ENCODE results near the gene ATP8A2.

DNA sequence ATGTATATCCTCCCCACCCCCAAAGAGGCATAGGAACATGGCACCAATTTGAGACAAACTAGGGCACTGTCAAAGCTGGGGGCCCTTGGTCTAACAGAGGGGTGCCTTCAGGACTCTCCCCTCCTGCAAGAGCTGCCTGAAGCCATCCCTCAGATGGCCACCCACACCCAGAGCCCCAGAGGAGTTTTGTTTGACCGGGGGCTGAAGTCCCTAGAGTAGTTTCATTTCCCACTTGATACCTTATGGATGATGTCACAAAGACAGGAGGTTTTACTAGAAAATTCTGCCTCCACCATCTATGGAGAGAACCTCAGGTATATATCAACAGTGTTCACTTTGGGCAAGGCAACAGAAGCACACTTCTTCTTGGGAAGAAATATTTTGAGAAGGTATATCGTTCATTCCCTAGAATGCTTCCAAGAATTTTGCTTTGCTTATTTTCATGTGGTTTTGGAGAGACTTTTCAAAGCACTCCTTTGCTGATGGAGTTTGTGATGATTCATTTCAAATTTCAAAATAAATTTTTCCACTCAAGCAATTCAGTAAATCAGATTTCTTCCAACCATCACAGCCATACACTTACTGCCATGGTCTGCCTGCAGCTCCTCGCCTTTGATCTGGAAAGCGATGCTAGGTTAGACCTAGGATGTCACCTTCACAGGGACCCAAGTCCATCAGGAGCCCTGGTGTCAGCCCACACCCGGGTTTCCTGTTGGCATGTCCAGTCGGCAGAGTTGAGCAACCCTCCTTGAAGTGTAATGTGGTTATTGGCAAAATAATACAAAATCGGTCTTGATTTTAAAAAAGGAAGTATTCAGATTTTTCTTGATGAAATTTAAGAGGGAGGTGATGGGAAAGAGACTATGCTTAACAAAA lies 473.0 kb downstream of the ATP8A2 start:
- TF ChIP-seq POLR2A (IDR thresholded peaks at IDR 0.05) (no peak), CTCF (IDR thresholded peaks at IDR 0.05) (no peak)

All from testis (tissue), 2 donors.